ENCODE measurements around the gene TSPO2. TPM values are rescaled to one million over a fixed set of nuclear protein-coding genes. Genes with fewer than 3 reads are reported as not detected.

Gene TSPO2
- total and polyA plus RNA-seq, 9 of the 15 experiments (the other 6 are each of a cell fraction or from before 2014, with no cell fraction given), result not detected

- TF ChIP-seq GATAD2B (IDR thresholded peaks at IDR 0.05; ENCODE audit: borderline replicate concordance) (peak; percentile 46; the same call in 1 of the 2 replicates), ZBTB40 (IDR thresholded peaks at IDR 0.05) (peak; percentile 74), ZBTB40 (CRISPR knock-in tag; IDR thresholded peaks at IDR 0.05) (no peak), KDM2B (CRISPR knock-in tag; IDR thresholded peaks at IDR 0.05) (no peak), MAFK (IDR thresholded peaks at IDR 0.05; ENCODE audit: low read length) (0 out of 2 replicates have a peak, but pooled peaks have one; percentile 6), SMARCB1 (IDR thresholded peaks at IDR 0.05; ENCODE audit: insufficient read length, low read depth) (peak; percentile 87), UBTF (IDR thresholded peaks at IDR 0.05; ENCODE audit: borderline replicate concordance in 1 of 2, low read depth in 2 of 2, low read length in 2 of 2) (peak in 1 of 2 experiments; percentile 90; a peak in 1 of 4 replicates), BRD4 (IDR thresholded peaks at IDR 0.05) (0 out of 2 replicates have a peak, but pooled peaks have one; percentile 6), MXI1 (IDR thresholded peaks at IDR 0.05; ENCODE audit: low read depth, low read length) (0 out of 2 replicates have a peak, but pooled peaks have one; percentile 34), NR2C1 (IDR thresholded peaks at IDR 0.05) (0 out of 2 replicates have a peak, but pooled peaks have one; percentile 29), NR2C1 (tag; IDR thresholded peaks at IDR 0.05) (no peak), ATF4 (CRISPR knock-in tag; IDR thresholded peaks at IDR 0.05) (0 out of 2 replicates have a peak, but pooled peaks have one; percentile 38)
Measured at GRCh38 chr6:41071501-41071922, 29.2 kb downstream of the TSPO2 start (continued).

Data from K562 (cell line).